ENCODE data around the gene CEP57L1. TPM values are rescaled to one million over a fixed set of nuclear protein-coding genes. Genes with fewer than 3 reads are reported as not detected.

The CEP57L1 gene
- total RNA-seq, 1 experiment from 2014 or later: 8.4 TPM

DNA sequence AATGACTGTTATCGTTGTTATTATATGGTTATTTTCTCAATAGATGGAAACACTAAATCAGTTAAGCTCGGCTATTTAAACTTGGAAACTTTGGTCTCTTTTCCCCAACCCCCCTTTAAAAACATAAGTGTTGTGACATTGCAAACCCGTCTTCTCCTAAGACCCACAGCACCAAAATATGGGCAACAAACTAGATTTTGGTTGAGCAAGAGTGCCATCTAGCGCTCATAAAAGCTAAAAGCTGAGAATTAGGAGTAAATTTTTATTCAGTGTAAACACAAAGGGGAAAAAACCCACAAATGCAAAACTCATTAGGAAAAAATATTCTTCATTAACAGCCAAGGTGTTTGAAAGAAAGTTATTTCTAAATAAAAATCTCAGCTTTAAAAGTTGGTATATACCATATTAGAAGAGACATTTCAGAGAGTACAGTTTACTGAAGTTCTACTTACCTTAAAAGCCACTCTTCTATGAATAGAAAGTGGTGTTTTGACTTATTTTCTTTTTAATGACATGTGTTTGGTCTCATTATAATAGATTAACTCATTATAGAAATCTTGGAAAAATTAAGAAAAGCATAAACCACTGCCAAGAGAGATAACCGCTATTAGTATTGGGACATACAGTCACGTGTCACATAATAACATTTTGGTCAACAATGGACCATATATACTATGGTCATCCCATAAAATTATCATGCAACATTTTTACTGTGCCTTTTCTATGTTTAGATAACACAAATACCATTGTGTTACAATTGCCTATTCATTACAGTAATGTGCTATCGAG lies 21.8 kb upstream of the CEP57L1 start:
- Histone ChIP-seq H3K79me1 (ENCODE audit: insufficient read depth, low read depth, low read length, poor library complexity, severe bottlenecking) (no peaks in the 10 kb centered on the region), H3K27me3 (ENCODE audit: insufficient read depth, low read length) (no peaks in the 10 kb centered on the region), H3K9me3 (ENCODE audit: control insufficient read depth, low read depth, low read length) (no peaks in the 10 kb centered on the region), H2BK120ac (ENCODE audit: low read depth, low read length, poor library complexity, severe bottlenecking) (no peak overlapping the region), H2BK12ac (ENCODE audit: insufficient read length, low read depth, low read length) (no peak overlapping the region), H4K8ac (replicated peaks; ENCODE audit: insufficient read length, low read depth, low read length) (no peak overlapping the region), H3K23ac (ENCODE audit: insufficient read length, low read depth, low read length) (no peak overlapping the region), H3K4me2 (ENCODE audit: insufficient read depth, insufficient read length, low read length) (no peak overlapping the region), H3K56ac (ENCODE audit: insufficient read length, low read depth, low read length) (no peak overlapping the region), H3K27ac (ENCODE audit: insufficient read length, low read depth, low read length) (no peak overlapping the region), H3K4me1 (ENCODE audit: insufficient read depth, low read length) (no peaks in the 10 kb centered on the region), H3K23me2 (ENCODE audit: insufficient read length, low read depth, low read length, poor library complexity, severe bottlenecking) (no peaks in the 10 kb centered on the region), H3K79me2 (ENCODE audit: insufficient read depth, low read length) (no peaks in the 10 kb centered on the region), H4K91ac (ENCODE audit: insufficient read length, low read depth, low read length) (no peak overlapping the region), H4K20me1 (ENCODE audit: control insufficient read depth, insufficient read depth, insufficient read length) (no peaks in the 10 kb centered on the region), H2AK5ac (ENCODE audit: insufficient read length, low read length) (no peak overlapping the region), H3K14ac (ENCODE audit: insufficient read depth, low read length) (no peak overlapping the region), H2BK15ac (ENCODE audit: low read depth, low read length) (no peak overlapping the region), H3T11ph (ENCODE audit: low read length) (no peak overlapping the region), H2BK5ac (ENCODE audit: insufficient read length, low read length) (no peak overlapping the region), H3K18ac (ENCODE audit: insufficient read length, low read depth, low read length) (no peak overlapping the region), H3K9ac (ENCODE audit: extremely low read depth, insufficient read length, low read length) (no peak overlapping the region), H3K4ac (ENCODE audit: low read depth, low read length) (no peak overlapping the region), H4K5ac (ENCODE audit: insufficient read length, low read depth, low read length) (no peak overlapping the region), H2BK20ac (ENCODE audit: low read depth, low read length, poor library complexity, severe bottlenecking) (no peak overlapping the region), H2AFZ (ENCODE audit: low read length) (no peak overlapping the region)
- Mint-ChIP-seq H3K27me3 (ENCODE audit: low read depth) (no peaks in the 10 kb centered on the region), H3K36me3 (ENCODE audit: insufficient read depth in 1 of 3, low read depth in 3 of 3) (no peaks in the 10 kb centered on the region), H3K4me1 (peaks cover 4% of the 10 kb centered on the region in 2 experiments), H3K27ac (no peak overlapping the region), H3K9me3 (no peaks in the 10 kb centered on the region), H3K4me3 (no peak overlapping the region)
- no peak for DNase-seq
- no CpG with 5 or more reads among the region's 7 CpGs for WGBS (ENCODE audit: extremely low coverage, insufficient read length, low lambda C conversion rate)
- TF ChIP-seq, protein P1, sequence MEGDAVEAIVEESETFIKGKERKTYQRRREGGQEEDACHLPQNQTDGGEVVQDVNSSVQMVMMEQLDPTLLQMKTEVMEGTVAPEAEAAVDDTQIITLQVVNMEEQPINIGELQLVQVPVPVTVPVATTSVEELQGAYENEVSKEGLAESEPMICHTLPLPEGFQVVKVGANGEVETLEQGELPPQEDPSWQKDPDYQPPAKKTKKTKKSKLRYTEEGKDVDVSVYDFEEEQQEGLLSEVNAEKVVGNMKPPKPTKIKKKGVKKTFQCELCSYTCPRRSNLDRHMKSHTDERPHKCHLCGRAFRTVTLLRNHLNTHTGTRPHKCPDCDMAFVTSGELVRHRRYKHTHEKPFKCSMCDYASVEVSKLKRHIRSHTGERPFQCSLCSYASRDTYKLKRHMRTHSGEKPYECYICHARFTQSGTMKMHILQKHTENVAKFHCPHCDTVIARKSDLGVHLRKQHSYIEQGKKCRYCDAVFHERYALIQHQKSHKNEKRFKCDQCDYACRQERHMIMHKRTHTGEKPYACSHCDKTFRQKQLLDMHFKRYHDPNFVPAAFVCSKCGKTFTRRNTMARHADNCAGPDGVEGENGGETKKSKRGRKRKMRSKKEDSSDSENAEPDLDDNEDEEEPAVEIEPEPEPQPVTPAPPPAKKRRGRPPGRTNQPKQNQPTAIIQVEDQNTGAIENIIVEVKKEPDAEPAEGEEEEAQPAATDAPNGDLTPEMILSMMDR (conservative IDR thresholded peaks at IDR 0.05): peak; percentile 82
